ENCODE measurements around the gene OR6C76. TPM values are rescaled to one million over a fixed set of nuclear protein-coding genes. Genes with fewer than 3 reads are reported as not detected.

OR6C76 gene
- total and polyA plus RNA-seq, 2 of the 8 experiments (the other 6 are each of a cell fraction or from before 2014, with no cell fraction given): not detected

DNA sequence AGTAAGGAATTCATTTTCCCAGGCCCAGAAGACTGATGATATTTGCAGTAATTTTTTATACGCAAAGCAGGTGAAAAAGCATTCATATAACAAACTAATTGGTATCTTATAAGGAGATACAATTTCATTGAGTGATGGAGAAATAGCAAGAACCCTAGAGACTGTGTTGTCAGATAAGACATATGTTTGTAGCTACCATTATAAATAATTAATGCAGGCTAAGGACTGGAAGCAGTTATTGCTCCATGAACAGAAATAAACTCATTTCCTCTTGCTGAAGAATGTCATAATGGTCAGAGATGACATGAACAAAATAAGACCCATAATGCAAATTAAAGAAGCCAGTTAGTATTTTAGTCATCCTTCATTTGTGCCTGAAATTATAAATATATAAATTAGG lies 19.3 kb downstream of the OR6C76 start (continued):
- TF ChIP-seq, protein P1, sequence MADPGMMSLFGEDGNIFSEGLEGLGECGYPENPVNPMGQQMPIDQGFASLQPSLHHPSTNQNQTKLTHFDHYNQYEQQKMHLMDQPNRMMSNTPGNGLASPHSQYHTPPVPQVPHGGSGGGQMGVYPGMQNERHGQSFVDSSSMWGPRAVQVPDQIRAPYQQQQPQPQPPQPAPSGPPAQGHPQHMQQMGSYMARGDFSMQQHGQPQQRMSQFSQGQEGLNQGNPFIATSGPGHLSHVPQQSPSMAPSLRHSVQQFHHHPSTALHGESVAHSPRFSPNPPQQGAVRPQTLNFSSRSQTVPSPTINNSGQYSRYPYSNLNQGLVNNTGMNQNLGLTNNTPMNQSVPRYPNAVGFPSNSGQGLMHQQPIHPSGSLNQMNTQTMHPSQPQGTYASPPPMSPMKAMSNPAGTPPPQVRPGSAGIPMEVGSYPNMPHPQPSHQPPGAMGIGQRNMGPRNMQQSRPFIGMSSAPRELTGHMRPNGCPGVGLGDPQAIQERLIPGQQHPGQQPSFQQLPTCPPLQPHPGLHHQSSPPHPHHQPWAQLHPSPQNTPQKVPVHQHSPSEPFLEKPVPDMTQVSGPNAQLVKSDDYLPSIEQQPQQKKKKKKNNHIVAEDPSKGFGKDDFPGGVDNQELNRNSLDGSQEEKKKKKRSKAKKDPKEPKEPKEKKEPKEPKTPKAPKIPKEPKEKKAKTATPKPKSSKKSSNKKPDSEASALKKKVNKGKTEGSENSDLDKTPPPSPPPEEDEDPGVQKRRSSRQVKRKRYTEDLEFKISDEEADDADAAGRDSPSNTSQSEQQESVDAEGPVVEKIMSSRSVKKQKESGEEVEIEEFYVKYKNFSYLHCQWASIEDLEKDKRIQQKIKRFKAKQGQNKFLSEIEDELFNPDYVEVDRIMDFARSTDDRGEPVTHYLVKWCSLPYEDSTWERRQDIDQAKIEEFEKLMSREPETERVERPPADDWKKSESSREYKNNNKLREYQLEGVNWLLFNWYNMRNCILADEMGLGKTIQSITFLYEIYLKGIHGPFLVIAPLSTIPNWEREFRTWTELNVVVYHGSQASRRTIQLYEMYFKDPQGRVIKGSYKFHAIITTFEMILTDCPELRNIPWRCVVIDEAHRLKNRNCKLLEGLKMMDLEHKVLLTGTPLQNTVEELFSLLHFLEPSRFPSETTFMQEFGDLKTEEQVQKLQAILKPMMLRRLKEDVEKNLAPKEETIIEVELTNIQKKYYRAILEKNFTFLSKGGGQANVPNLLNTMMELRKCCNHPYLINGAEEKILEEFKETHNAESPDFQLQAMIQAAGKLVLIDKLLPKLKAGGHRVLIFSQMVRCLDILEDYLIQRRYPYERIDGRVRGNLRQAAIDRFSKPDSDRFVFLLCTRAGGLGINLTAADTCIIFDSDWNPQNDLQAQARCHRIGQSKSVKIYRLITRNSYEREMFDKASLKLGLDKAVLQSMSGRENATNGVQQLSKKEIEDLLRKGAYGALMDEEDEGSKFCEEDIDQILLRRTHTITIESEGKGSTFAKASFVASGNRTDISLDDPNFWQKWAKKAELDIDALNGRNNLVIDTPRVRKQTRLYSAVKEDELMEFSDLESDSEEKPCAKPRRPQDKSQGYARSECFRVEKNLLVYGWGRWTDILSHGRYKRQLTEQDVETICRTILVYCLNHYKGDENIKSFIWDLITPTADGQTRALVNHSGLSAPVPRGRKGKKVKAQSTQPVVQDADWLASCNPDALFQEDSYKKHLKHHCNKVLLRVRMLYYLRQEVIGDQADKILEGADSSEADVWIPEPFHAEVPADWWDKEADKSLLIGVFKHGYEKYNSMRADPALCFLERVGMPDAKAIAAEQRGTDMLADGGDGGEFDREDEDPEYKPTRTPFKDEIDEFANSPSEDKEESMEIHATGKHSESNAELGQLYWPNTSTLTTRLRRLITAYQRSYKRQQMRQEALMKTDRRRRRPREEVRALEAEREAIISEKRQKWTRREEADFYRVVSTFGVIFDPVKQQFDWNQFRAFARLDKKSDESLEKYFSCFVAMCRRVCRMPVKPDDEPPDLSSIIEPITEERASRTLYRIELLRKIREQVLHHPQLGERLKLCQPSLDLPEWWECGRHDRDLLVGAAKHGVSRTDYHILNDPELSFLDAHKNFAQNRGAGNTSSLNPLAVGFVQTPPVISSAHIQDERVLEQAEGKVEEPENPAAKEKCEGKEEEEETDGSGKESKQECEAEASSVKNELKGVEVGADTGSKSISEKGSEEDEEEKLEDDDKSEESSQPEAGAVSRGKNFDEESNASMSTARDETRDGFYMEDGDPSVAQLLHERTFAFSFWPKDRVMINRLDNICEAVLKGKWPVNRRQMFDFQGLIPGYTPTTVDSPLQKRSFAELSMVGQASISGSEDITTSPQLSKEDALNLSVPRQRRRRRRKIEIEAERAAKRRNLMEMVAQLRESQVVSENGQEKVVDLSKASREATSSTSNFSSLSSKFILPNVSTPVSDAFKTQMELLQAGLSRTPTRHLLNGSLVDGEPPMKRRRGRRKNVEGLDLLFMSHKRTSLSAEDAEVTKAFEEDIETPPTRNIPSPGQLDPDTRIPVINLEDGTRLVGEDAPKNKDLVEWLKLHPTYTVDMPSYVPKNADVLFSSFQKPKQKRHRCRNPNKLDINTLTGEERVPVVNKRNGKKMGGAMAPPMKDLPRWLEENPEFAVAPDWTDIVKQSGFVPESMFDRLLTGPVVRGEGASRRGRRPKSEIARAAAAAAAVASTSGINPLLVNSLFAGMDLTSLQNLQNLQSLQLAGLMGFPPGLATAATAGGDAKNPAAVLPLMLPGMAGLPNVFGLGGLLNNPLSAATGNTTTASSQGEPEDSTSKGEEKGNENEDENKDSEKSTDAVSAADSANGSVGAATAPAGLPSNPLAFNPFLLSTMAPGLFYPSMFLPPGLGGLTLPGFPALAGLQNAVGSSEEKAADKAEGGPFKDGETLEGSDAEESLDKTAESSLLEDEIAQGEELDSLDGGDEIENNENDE (IDR thresholded peaks at IDR 0.05; ENCODE audit: insufficient replicate concordance, low read length): no peak
- TF ChIP-seq KDM5A (IDR thresholded peaks at IDR 0.05; ENCODE audit: low read length) (no peak), SUZ12 (IDR thresholded peaks at IDR 0.05; ENCODE audit: low read length) (no peak), NANOG (IDR thresholded peaks at IDR 0.05; ENCODE audit: insufficient read depth, low read depth, low read length, poor library complexity, severe bottlenecking) (no peak), CHD1 (IDR thresholded peaks at IDR 0.05; ENCODE audit: low read depth, low read length) (no peak), SIX5 (IDR thresholded peaks at IDR 0.05; ENCODE audit: low read depth, low read length) (no peak)
- TF ChIP-seq, protein P2, sequence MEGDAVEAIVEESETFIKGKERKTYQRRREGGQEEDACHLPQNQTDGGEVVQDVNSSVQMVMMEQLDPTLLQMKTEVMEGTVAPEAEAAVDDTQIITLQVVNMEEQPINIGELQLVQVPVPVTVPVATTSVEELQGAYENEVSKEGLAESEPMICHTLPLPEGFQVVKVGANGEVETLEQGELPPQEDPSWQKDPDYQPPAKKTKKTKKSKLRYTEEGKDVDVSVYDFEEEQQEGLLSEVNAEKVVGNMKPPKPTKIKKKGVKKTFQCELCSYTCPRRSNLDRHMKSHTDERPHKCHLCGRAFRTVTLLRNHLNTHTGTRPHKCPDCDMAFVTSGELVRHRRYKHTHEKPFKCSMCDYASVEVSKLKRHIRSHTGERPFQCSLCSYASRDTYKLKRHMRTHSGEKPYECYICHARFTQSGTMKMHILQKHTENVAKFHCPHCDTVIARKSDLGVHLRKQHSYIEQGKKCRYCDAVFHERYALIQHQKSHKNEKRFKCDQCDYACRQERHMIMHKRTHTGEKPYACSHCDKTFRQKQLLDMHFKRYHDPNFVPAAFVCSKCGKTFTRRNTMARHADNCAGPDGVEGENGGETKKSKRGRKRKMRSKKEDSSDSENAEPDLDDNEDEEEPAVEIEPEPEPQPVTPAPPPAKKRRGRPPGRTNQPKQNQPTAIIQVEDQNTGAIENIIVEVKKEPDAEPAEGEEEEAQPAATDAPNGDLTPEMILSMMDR (IDR thresholded peaks at IDR 0.05; ENCODE audit: control extremely low read depth in 1 of 3, insufficient read depth in 1 of 3, low read depth in 1 of 3, low read length in 3 of 3): no peak

Data from H1 (cell line).